ES-I3 (cell line): ENCODE measurements around the gene SURF1.
"Not testable (repeated sequence)": the region's sequence is repeated elsewhere in the genome, so short reads cannot be mapped to it uniquely, and the experiment has no call there.

Experiments used
- H3K36me3 ChIP-seq: 2 replicates; pipeline ENCODE4 v1.6.1; 2013; ENCODE audit warnings: mild to moderate bottlenecking, low read length, control low read depth, moderate library complexity; ENCODE audit not compliant: insufficient read depth
- H3K4me1 ChIP-seq: 2 replicates; pipeline ENCODE4 v1.6.1; 2013; ENCODE audit warnings: mild to moderate bottlenecking, control low read depth, low read length; ENCODE audit not compliant: insufficient read depth
- H3K9ac ChIP-seq: 2 replicates; pipeline ENCODE4 v1.6.1; 2013; ENCODE audit warnings: low read depth, mild to moderate bottlenecking, low read length, moderate library complexity
- H3K9me3 ChIP-seq: 2 replicates; pipeline ENCODE4 v1.6.1; 2013; ENCODE audit warnings: mild to moderate bottlenecking, low read length, moderate library complexity; ENCODE audit not compliant: control insufficient read depth, insufficient read depth

The SURF1 gene

GRCh38 chr9:133335924-133336811 is 20.1 kb downstream of the SURF1 start, which contains the start of gene SURF6:
Gene SURF6 (minus strand): TSS chr9:133336188. CDS start chr9:133336132, 56 bp downstream.
- Histone ChIP-seq H3K9me3 (no peaks in the 10 kb centered on the region), H3K4me1 (peaks cover 9% of the 10 kb centered on the region; the same call in 1 of the 2 replicates), H3K36me3 (peaks cover 20% of the 10 kb centered on the region), H3K9ac (peak within 1 kb of the TSS; percentile 78)

- peaks cover 21% of the 10 kb centered on the region for H3K36me3 ChIP-seq
- peak overlapping the region; percentile 78 for H3K9ac ChIP-seq
- H3K4me1 ChIP-seq, H3K9me3 ChIP-seq: not testable (repeated sequence)
These were observed 21.4 kb downstream of the SURF1 start for GRCh38 chr9:133334888-133335287.

GRCh38 chr9:133334161-133334560 is 22.1 kb downstream of the SURF1 start:
- H3K9ac ChIP-seq, result peak overlapping the region; percentile 78

GRCh38 chr9:133333566-133333965 is 22.7 kb downstream of the SURF1 start:
- H3K9me3 ChIP-seq, result no peaks in the 10 kb centered on the region
- H3K9ac ChIP-seq, result peak overlapping the region; percentile 13; the same call in 1 of the 2 replicates
- peaks cover 14% of the 10 kb centered on the region for H3K36me3 ChIP-seq
- H3K4me1 ChIP-seq, result peaks cover 11% of the 10 kb centered on the region; the same call in 1 of the 2 replicates

More at GRCh38 chr9:133334161-133334560, 22.1 kb downstream of the SURF1 start:
- Histone ChIP-seq H3K4me1 (peaks cover 9% of the 10 kb centered on the region; the same call in 1 of the 2 replicates), H3K9me3 (no peaks in the 10 kb centered on the region), H3K36me3 (peaks cover 14% of the 10 kb centered on the region)

- H3K9ac ChIP-seq, result no peak overlapping the region
- H3K36me3 ChIP-seq, result peaks cover 14% of the 10 kb centered on the region
- H3K9me3 ChIP-seq, result no peaks in the 10 kb centered on the region
These were observed 23.3 kb downstream of the SURF1 start for GRCh38 chr9:133333011-133333410.

GRCh38 chr9:133332381-133332730 is 23.9 kb downstream of the SURF1 start:
- no peak overlapping the region for H3K9ac ChIP-seq
- H3K36me3 ChIP-seq, result peaks cover 14% of the 10 kb centered on the region
- peaks cover 14% of the 10 kb centered on the region; the same call in 1 of the 2 replicates for H3K4me1 ChIP-seq
- no peaks in the 10 kb centered on the region for H3K9me3 ChIP-seq

More at GRCh38 chr9:133333011-133333410, 23.3 kb downstream of the SURF1 start:
- H3K4me1 ChIP-seq, result peaks cover 14% of the 10 kb centered on the region; the same call in 1 of the 2 replicates

GRCh38 chr9:133331641-133332380 is 24.5 kb downstream of the SURF1 start:
- Histone ChIP-seq H3K9ac (no peak overlapping the region), H3K36me3 (peaks cover 14% of the 10 kb centered on the region)

GRCh38 chr9:133331221-133331620 is 25.1 kb downstream of the SURF1 start:
- Histone ChIP-seq H3K4me1 (peaks cover 14% of the 10 kb centered on the region; the same call in 1 of the 2 replicates), H3K9ac (no peak overlapping the region), H3K36me3 (peaks cover 14% of the 10 kb centered on the region), H3K9me3 (no peaks in the 10 kb centered on the region)

More at GRCh38 chr9:133331641-133332380, 24.5 kb downstream of the SURF1 start:
- Histone ChIP-seq H3K4me1 (peaks cover 14% of the 10 kb centered on the region; the same call in 1 of the 2 replicates), H3K9me3 (no peaks in the 10 kb centered on the region)

- H3K9me3 ChIP-seq, H3K9ac ChIP-seq: not testable (repeated sequence)
- H3K4me1 ChIP-seq, result peaks cover 11% of the 10 kb centered on the region; the same call in 1 of the 2 replicates
- peaks cover 14% of the 10 kb centered on the region for H3K36me3 ChIP-seq
These were observed 26.8 kb downstream of the SURF1 start for GRCh38 chr9:133329306-133330156.

GRCh38 chr9:133327834-133328484 is 28.3 kb downstream of the SURF1 start:
- peaks cover 4% of the 10 kb centered on the region; the same call in 1 of the 2 replicates for H3K4me1 ChIP-seq
- H3K36me3 ChIP-seq, result peaks cover 3% of the 10 kb centered on the region; the same call in 1 of the 2 replicates

GRCh38 chr9:133327021-133327420 is 29.3 kb downstream of the SURF1 start:
- not testable (repeated sequence) for H3K4me1 ChIP-seq, H3K36me3 ChIP-seq, H3K9me3 ChIP-seq, H3K9ac ChIP-seq

More at GRCh38 chr9:133327834-133328484, 28.3 kb downstream of the SURF1 start:
- Histone ChIP-seq H3K9me3 (no peaks in the 10 kb centered on the region; the same call in 1 of the 2 replicates), H3K9ac (no peak overlapping the region)

- H3K9me3 ChIP-seq, result no peaks in the 10 kb centered on the region; the same call in 1 of the 2 replicates
- H3K4me1 ChIP-seq, result peaks cover 4% of the 10 kb centered on the region; the same call in 1 of the 2 replicates
- no peak overlapping the region for H3K9ac ChIP-seq
- H3K36me3 ChIP-seq, result no peaks in the 10 kb centered on the region; the same call in 1 of the 2 replicates
These were observed 32.1 kb downstream of the SURF1 start for GRCh38 chr9:133323991-133324703.

- H3K9me3 ChIP-seq, result no peaks in the 10 kb centered on the region; the same call in 1 of the 2 replicates
- H3K36me3 ChIP-seq, result no peaks in the 10 kb centered on the region
- no peaks in the 10 kb centered on the region for H3K4me1 ChIP-seq
- H3K9ac ChIP-seq, result no peak overlapping the region
These were observed 33.1 kb downstream of the SURF1 start for GRCh38 chr9:133323211-133323610.
